Astrocyte of the spinal cord (primary cell): Measurements from ENCODE around the gene ABHD18.
"Not testable (repeated sequence)": the region's sequence is repeated elsewhere in the genome, so short reads cannot be mapped to it uniquely, and the experiment has no call there.

Experiments used
- DNase-seq: peaks from one replicate; pipeline ENCODE4 v3.0.0; 2011; ENCODE audit warnings: low read depth, low spot score
- H3K4me3 ChIP-seq: 2 replicates; pipeline ENCODE4 v1.5.1; 2011; ENCODE audit warnings: low read depth, mild to moderate bottlenecking, low read length, moderate library complexity
- in situ Hi-C: cut with HindIII; loops from 2 replicates; pipeline ENCODE4 v1.10.0; 2017; ENCODE audit warnings: low sequenced_read_pairs
- TF ChIP-seq, protein P1 (sequence below): IDR thresholded peaks from 2 replicates; pipeline ENCODE4 v1.5.1; 2012; ENCODE audit warnings: low read depth, mild to moderate bottlenecking, low read length, inconsistent platforms

ABHD18 gene

GRCh38 chr4:127965062-127965802 is at the start of gene ABHD18, which contains the start of gene MFSD8:
TSS of gene ABHD18 (plus strand) at chr4:127965406. CDS start at chr4:127982956, 17,550 bp downstream.
TSS of gene MFSD8 (minus strand) at chr4:127965173. CDS start at chr4:127965133, 40 bp downstream.
- peak; percentile 99 for DNase-seq
- in situ Hi-C loops = no loop called here
- TF ChIP-seq, protein P1, sequence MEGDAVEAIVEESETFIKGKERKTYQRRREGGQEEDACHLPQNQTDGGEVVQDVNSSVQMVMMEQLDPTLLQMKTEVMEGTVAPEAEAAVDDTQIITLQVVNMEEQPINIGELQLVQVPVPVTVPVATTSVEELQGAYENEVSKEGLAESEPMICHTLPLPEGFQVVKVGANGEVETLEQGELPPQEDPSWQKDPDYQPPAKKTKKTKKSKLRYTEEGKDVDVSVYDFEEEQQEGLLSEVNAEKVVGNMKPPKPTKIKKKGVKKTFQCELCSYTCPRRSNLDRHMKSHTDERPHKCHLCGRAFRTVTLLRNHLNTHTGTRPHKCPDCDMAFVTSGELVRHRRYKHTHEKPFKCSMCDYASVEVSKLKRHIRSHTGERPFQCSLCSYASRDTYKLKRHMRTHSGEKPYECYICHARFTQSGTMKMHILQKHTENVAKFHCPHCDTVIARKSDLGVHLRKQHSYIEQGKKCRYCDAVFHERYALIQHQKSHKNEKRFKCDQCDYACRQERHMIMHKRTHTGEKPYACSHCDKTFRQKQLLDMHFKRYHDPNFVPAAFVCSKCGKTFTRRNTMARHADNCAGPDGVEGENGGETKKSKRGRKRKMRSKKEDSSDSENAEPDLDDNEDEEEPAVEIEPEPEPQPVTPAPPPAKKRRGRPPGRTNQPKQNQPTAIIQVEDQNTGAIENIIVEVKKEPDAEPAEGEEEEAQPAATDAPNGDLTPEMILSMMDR = peak; percentile 59
- H3K4me3 ChIP-seq = peak within 1 kb of the TSS; percentile 98

GRCh38 chr4:127916512-127916911 is 48.7 kb upstream of the ABHD18 start:
- no peak overlapping the region for H3K4me3 ChIP-seq
- in situ Hi-C loops = no loop called here
- no peak for DNase-seq
- TF ChIP-seq, protein P1 = no peak

DNA sequence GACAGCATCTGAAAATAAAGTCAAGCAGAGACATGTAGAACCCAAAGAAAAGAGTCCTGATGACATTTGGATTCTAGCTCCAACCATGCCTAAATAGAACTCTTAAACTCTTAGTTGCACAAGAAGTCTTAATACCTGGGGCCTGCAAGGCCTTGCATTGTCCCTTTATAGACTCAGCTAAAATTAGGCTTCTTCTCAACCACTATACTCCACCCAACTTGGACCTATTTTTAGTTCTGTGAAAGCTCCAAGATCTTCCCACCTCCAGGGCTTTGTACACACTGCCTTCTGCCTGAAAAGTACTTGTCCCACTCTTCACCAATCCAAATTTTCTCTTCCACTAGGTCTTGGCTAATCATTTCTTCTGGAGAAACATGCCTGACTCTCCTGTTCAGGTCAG is 48.1 kb upstream of the ABHD18 start:
- no peak for DNase-seq
- in situ Hi-C loops = no loop called here
- TF ChIP-seq, protein P1 = no peak
- H3K4me3 ChIP-seq = no peak overlapping the region

GRCh38 chr4:127920521-127920920 is 44.7 kb upstream of the ABHD18 start:
- no peak for DNase-seq
- in situ Hi-C loops = no loop called here
- TF ChIP-seq, protein P1 = no peak
- H3K4me3 ChIP-seq = no peak overlapping the region

DNA sequence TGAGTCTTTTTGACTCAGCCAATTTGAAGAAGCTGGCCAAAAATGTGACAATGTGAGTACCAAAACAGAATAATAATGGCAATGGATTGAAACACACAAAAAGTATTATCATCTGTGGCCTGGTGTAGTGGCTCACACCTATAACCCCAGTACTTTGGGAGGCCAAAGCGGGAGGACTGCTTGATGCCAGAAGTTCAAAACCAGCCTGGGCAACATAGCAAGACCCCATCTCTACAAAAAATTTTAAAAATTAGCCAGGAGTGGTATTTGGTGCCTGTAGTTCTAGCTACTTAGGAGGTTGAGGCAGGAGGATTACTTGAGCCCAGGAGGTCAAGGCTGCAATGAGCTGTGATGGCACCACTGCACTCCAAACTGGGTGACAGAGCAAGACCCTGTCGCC is 43.0 kb upstream of the ABHD18 start:
- DNase-seq = no peak
- no peak overlapping the region for H3K4me3 ChIP-seq
- in situ Hi-C loops = no loop called here
- TF ChIP-seq, protein P1 = no peak

DNA sequence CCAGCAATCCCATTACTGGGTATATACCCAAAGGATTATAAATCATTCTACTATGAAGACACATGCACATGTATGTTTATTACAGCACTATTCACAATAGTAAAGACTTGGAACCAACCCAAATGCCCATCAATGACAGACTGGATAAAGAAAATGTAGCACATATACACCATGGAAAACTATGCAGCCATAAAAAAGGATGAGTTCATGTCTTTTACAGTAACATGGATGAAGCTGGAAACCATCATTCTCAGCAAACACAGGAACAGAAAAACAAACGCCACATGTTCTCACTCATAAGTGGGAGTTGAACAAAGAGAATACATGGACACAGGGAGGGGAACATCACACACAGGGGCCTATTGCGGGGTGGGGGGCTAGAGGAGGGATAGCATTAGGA is 39.5 kb upstream of the ABHD18 start:
- H3K4me3 ChIP-seq, in situ Hi-C loops, DNase-seq: not testable (repeated sequence)

- in situ Hi-C loops = no loop called here
- H3K4me3 ChIP-seq = no peak overlapping the region
- TF ChIP-seq, protein P1 = no peak
- DNase-seq = no peak
These were observed 35.0 kb upstream of the ABHD18 start for GRCh38 chr4:127930175-127930574.

DNA sequence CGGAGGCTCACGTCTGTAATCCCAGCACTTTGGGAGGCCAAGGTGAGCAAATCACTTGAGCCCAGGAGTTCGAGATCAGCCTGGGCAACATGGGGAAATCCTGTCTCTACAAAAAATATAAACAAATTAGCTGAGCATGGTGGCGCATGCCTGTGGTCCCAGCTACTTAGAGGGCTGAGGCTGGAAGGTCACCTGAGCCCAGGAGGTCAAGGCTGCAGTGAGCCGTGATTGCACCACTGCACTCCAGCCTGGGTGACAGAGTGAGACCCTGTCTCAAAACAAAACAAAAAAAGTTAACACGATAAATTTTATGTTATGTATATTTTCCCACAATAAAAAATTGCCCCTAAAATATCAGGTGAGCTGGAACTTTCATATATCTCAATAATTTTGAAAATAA is 33.4 kb upstream of the ABHD18 start:
- in situ Hi-C loops, DNase-seq, H3K4me3 ChIP-seq: not testable (repeated sequence)
